Measurements from ENCODE around the gene TESK2. TPM values are rescaled to one million over a fixed set of nuclear protein-coding genes. Genes with fewer than 3 reads are reported as not detected.

The TESK2 gene
- total and polyA plus RNA-seq, 2 of the 8 experiments (the other 6 are each of a cell fraction or from before 2014, with no cell fraction given) = 10.8 to 12.6 TPM

DNA sequence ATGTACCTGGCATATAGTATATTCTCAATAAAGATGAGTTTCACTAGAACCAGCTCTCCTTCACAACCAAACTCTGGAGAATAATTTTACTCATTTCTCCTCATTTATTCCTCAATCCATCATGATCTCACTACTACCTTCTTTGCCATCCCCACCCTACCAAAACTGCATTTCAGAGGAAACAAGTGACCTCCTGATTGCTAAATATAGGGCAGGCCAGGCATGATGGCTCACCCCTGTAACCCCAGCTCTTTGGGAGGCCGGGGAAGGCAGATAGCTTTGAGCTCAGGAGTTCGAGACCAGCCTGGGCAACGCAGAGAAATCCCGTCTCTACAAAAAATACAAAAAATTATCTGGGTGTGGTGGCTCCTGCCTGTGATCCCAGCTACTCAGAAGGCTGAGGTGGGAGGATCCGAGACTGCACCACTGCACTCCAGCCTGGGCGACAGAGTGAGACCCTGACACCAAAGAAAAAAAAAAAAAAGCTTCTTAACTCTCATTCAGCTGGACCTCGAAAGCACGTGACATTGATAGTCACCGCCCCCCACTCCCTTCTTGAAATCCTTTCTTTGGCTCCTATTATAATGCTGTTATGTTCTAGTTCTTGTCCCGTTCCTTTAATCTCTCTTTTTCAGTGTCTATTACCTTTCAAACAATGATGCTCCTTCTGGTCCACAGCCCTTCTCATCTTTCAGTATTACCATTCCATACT lies 2.1 kb downstream of the TESK2 start:
- 55% methylated on average over 10 of the region's 10 CpGs; no CpG with 5 or more reads in 1 of the 2 experiments for WGBS, 2 experiments (ENCODE audit: extremely low coverage in 1 of 2, insufficient coverage in 1 of 2, insufficient read length in 1 of 2, insufficient replicate concordance in 2 of 2, low coverage in 1 of 2, low lambda C conversion rate in 2 of 2, missing lambda C conversion rate in 1 of 2)
- CTCF ChIA-PET (ENCODE audit: partially characterized antibody) = interaction anchor here (1.5 to 10.1 kb wide), 3 partner anchors 129 to 185 kb away, joined by 3 to 194 read pairs (median 4); partner anchors contain the start of gene HPDL

More for the DNA sequence above, 2.1 kb downstream of the TESK2 start:
- Histone ChIP-seq H3K56ac (replicated peaks; ENCODE audit: insufficient read length, low read depth, low read length) (no peak overlapping the region), H3K27ac (ENCODE audit: low read depth, low read length) (no peak overlapping the region), H4K20me1 (replicated peaks in 1 of 2; ENCODE audit: control insufficient read depth in 1 of 2, insufficient read depth in 2 of 2, low read length in 2 of 2) (no peaks in the 10 kb centered on the region), H2BK5ac (ENCODE audit: low read depth, low read length) (no peak overlapping the region), H3K23ac (ENCODE audit: insufficient read length) (no peak overlapping the region), H4K91ac (replicated peaks; ENCODE audit: insufficient read length, low read length) (no peak overlapping the region), H3K27me3 (replicated peaks in 1 of 4; ENCODE audit: control insufficient read depth in 3 of 4, extremely low read depth in 1 of 4, insufficient read depth in 3 of 4, low read length in 3 of 4) (no peaks in the 10 kb centered on the region), H2BK20ac (ENCODE audit: low read length) (no peak overlapping the region), H4K5ac (ENCODE audit: insufficient read length, low read depth, low read length) (no peak overlapping the region), H3K4me3 (ENCODE audit: extremely low read depth in 1 of 4, insufficient read depth in 2 of 4, low read depth in 3 of 4, low read length in 4 of 4) (peak overlapping the region in 2 of 4 experiments; percentile 19 to 77; a peak in 3 of 8 replicates), H3K4me1 (replicated peaks in 1 of 4; ENCODE audit: control insufficient read depth in 3 of 4, insufficient read depth in 4 of 4, low read length in 3 of 4) (peaks cover 0 to 8% (median 3%) of the 10 kb centered on the region in 4 experiments; a peak in 6 of 7 replicates), H3K14ac (ENCODE audit: insufficient read length) (no peak overlapping the region), H3K23me2 (ENCODE audit: low read depth, low read length) (peaks cover 11% of the 10 kb centered on the region), H3K36me3 (ENCODE audit: control insufficient read depth in 2 of 4, insufficient read depth in 4 of 4, low read length in 3 of 4) (no peaks in the 10 kb centered on the region), H2BK15ac (ENCODE audit: low read length) (no peak overlapping the region), H3K79me1 (ENCODE audit: low read depth, low read length) (no peaks in the 10 kb centered on the region; the same call in 1 of the 2 replicates), H3K18ac (ENCODE audit: extremely low read depth, low read length) (no peak overlapping the region), H4K8ac (ENCODE audit: extremely low read depth, insufficient read depth, low read length) (no peak overlapping the region), H3K4me2 (ENCODE audit: insufficient read depth in 1 of 2, low read depth in 2 of 2, low read length in 2 of 2) (peak overlapping the region; percentile 84 to 93), H2BK12ac (ENCODE audit: low read depth, low read length) (no peak overlapping the region), H2BK120ac (replicated peaks; ENCODE audit: low read depth, low read length) (no peak overlapping the region), H3K9ac (replicated peaks in 1 of 4; ENCODE audit: extremely low read depth in 1 of 4, low read depth in 3 of 4, low read length in 3 of 4) (no peak overlapping the region), H3K4ac (replicated peaks; ENCODE audit: insufficient read length, low read depth, low read length) (no peak overlapping the region), H2AFZ (ENCODE audit: low read length) (no peak overlapping the region), H3K9me3 (ENCODE audit: insufficient read depth in 2 of 2, low read depth in 1 of 2, low read length in 1 of 2) (no peaks in the 10 kb centered on the region), H2AK5ac (ENCODE audit: low read depth, low read length) (no peak overlapping the region), H3K79me2 (ENCODE audit: control insufficient read depth in 1 of 2, insufficient read depth in 2 of 2, low read length in 2 of 2) (peaks cover 0 to 18% of the 10 kb centered on the region in 2 experiments; a peak in 1 of 4 replicates)
- FAIRE-seq (no peak), DNase-seq (ENCODE audit: low read depth in 1 of 2, low spot score in 2 of 2) (no peak)
- TF ChIP-seq HDAC6 (IDR thresholded peaks at IDR 0.05; ENCODE audit: low read depth, low read length) (no peak), BRCA1 (IDR thresholded peaks at IDR 0.05; ENCODE audit: low read depth, low read length) (no peak), CBX8 (IDR thresholded peaks at IDR 0.05; ENCODE audit: borderline replicate concordance, low read depth, low read length) (no peak), KDM1A (IDR thresholded peaks at IDR 0.05; ENCODE audit: borderline replicate concordance, low read length) (no peak), BACH1 (IDR thresholded peaks at IDR 0.05; ENCODE audit: low read length) (no peak), RAD21 (IDR thresholded peaks at IDR 0.05 in 1 of 2, conservative IDR thresholded peaks at IDR 0.05 in 1 of 2; ENCODE audit: low read depth in 2 of 2, low read length in 2 of 2) (no peak)
- TF ChIP-seq, protein P1, sequence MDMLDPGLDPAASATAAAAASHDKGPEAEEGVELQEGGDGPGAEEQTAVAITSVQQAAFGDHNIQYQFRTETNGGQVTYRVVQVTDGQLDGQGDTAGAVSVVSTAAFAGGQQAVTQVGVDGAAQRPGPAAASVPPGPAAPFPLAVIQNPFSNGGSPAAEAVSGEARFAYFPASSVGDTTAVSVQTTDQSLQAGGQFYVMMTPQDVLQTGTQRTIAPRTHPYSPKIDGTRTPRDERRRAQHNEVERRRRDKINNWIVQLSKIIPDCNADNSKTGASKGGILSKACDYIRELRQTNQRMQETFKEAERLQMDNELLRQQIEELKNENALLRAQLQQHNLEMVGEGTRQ (IDR thresholded peaks at IDR 0.05; ENCODE audit: low read length) = no peak
- TF ChIP-seq, protein P2, sequence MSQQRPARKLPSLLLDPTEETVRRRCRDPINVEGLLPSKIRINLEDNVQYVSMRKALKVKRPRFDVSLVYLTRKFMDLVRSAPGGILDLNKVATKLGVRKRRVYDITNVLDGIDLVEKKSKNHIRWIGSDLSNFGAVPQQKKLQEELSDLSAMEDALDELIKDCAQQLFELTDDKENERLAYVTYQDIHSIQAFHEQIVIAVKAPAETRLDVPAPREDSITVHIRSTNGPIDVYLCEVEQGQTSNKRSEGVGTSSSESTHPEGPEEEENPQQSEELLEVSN (IDR thresholded peaks at IDR 0.05) = no peak
- POLR2A ChIA-PET (ENCODE audit: partially characterized antibody) = interaction anchor here (0.6 to 2.9 kb wide), 9 partner anchors 11 to 689 kb away, joined by 3 to 8 read pairs (median 4); partner anchors contain the start of genes CCDC163, HPDL, MMACHC and MUTYH
